HG03520 (cell line): ENCODE results near the gene SLC7A14.

Experiments
- ATAC-seq: cut with Tn5 transposase; IDR thresholded peaks from one replicate; pipeline ENCODE4 v1.9.1; 2021; ENCODE audit warnings: mild to moderate bottlenecking, moderate library complexity; ENCODE audit not compliant: unreplicated experiment

SLC7A14 gene

DNA sequence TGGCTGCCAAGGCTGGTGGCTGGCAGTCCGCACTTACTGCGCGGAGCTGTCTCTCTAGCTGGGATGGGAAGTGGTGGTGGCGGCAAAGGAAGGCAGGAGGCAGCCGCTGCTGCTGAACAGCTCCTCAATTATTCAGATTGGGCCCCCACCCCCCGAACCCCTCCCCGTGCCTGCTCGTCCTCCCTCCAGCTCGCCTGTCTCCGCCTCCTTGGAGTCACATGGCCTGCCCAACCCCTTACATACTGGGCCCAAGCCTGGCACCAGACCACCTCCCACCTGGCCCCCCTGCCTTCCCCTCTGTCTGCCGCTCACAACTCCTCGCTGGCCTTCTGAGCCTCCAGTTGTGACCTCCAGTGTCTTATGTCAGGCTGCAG is at the start of gene SLC7A14:
Gene SLC7A14, minus strand, starts transcription at position 139 of the 374 bp plus-strand sequence. CDS start 59,139 bp downstream, outside the sequence.
- ATAC-seq, result no peak

DNA sequence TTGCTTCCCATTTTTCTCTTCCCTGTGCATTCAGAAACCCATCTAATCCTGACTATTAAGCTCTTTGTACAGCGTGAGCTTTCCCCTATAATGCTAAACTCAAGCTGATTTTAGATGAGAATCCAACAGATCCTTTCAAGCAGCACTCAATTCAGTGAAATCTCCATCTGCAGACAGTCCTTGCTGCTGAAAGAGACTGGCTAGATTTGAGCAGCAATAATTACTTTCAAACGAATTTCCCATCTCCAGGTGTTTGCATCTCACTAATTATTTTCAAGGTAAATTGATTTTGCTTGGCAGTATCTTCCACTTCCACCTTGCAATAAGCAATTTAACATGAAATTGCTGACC is 49.5 kb upstream of the SLC7A14 start:
- ATAC-seq, result no peak

DNA sequence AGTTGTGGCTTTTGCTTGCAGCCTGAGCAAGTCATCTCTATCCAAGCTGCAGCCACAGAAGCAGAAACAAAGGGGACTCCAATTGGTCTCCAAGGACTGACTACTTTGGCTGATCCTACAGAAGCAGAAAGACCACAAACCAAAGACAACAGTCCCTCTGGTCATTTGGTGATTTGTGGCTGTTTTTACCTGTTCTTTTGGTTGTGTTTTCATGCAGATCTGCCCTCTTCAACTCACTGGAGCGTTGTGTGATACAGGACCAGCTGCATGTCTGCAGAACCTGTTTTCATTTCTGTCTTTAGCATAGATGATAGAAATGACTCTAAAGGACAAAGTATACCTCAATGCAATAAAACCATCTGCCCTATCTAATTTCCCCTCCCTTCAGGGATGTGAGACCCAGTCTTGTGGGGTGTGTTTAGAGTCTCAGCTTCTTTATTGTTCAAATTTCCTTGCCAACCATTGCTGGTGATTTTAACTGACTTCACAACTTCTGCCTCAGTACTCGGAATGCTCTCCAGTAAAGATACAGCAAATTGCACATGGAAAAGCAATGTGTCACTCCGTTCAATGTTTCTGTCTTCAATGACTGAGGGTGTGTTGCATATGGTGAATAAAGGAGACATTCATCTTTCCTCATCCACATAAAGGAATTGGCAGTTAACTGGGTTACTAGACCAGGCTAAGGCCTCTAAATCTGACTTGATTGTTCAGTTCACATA is 48.9 kb upstream of the SLC7A14 start:
- ATAC-seq, result peak; percentile 65

DNA sequence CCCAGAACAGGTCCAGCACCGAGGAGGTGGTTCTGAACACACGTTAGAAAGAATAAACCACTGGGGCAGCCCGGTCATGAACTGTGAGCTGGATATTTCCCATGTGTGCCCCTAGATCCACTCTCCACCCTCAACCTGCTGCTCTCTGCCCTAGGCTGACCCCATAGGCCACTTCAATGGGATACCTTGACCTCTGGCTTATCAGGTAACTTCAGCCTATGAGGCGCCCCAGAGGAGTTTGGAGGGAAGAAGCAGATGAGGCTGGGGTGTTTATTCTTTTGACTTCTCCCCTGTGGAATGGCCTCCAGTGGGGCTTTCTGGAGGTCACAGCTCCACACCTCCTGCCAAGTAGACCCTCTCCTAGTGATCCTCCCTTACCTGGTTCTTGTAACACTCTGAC is 47.7 kb upstream of the SLC7A14 start:
- no peak for ATAC-seq

DNA sequence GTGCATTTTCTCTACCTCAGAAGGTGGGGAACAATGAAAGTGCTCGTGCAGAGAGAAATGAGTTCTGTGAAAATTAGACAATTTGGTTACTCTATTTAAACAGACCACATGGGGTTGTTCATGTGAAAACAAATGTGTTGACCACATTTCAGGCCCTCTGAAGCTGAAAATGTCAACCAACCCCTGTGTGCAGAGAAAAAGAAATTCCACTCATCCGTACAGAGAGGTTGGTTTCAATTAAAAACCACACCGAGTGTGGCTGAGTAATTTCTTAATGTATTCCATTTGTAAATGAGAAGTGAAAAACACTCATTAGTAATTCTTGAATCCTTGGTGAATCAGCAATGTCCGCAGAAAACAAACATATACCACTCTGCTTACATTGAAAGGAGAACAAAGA is 46.9 kb upstream of the SLC7A14 start:
- ATAC-seq, result peak; percentile 77

DNA sequence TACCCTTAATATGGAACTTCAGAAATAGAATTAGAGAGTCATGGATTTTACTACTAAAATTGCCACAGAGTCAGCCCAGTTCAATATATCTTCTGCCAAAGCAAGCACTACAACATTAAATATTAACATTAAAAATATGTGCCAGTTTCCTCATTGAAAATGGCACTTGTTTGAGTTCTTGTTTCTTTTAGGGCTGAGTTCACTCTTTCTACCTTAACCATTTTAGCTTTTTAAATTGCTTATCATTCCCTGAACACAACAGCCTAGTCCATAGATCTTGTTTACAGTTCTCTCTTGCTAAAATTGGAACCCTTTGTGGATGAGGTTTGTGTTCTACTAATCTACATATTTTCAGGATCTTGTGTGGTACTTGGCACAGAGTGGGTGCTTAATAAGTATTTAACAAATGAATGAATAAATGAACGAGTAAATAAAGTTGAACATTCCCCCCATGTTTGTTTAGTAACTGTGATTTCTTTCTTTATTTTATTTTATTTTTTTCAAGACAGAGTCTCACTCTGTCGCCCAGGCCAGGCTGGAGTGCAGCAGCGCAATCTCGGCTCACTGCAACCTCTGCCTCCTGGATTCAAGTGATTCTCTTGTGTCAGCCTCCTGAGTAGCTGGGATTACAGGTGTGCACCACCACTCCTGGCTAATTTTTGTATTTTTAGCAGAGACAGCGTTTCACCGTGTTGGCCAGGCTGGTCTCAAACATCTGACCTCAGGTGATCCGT is 46.0 kb upstream of the SLC7A14 start:
- no peak for ATAC-seq

DNA sequence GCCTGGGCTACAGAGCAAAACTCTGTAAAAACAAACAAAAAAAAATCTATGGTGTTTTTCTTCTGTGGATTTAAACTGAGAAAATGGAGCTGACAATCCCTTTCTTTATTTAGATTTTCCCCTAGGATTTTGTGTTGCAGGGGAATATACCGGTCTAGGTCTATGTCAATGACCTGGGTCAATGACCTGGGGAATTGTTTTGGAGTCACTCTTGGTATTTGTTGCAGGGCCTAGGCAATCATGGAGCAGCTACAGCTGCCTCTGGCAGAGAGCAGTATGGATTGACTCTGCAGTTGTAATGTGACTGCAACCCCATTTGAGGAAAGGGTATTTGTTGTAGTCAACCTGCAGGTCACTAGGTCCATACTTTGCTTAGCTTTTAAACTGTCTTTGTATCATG is 37.6 kb upstream of the SLC7A14 start:
- no peak for ATAC-seq

DNA sequence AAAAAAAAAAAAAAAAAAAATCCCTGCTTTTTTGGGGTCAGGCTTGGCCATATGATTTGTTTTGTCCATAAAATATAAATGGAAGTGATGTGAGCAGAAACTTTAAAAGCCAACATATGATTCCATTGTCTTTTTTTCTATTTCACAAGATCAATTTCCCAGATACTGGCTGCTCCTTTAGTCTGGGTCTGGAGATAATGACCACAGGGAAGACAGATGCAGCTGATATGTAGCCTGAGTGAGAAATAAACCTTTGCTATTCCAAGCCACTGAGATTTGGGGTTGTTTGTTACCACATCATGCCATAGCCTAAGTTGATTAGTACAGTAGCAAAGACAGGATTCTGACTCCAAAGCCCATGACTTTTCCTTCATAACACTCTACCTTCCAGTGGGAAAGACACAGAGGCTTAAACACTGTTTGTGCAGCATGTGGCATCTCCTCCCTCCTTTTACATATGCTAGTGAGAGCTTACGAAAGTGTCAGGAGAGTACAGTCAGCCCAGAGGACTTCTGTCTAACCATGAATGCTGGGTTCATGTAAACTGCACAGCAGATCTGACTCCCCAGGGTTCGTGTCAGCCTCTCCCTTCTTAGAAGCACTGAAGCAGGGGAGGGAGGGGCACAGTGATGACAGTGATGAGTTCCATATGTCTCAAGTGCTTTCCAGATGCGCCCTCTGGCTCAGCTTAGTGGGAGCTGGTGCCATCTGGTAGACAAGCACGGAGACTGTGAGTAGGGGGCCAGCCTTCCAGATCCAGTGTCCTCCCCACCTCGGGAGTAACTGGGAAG is 36.7 kb upstream of the SLC7A14 start:
- ATAC-seq, result no peak

DNA sequence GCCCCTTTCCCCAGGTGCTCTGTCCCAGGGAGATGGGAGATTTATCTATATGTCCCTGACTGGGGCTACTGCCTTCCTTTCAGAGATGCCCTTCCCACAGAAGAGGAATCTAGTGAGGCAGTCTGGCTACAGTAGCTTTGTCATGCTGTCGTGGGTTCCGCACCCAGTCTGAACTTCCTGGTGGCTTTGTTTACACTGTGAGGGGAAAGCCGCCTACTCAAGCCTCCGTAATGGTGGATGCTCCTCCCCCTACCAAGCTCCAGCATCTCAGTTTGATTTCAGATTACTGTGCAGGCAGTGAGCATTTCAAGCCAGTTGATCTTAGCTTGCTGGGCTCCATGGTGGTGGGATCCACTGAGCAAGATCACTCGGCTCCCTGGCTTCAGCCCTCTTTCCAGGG is 35.4 kb upstream of the SLC7A14 start:
- no peak for ATAC-seq

DNA sequence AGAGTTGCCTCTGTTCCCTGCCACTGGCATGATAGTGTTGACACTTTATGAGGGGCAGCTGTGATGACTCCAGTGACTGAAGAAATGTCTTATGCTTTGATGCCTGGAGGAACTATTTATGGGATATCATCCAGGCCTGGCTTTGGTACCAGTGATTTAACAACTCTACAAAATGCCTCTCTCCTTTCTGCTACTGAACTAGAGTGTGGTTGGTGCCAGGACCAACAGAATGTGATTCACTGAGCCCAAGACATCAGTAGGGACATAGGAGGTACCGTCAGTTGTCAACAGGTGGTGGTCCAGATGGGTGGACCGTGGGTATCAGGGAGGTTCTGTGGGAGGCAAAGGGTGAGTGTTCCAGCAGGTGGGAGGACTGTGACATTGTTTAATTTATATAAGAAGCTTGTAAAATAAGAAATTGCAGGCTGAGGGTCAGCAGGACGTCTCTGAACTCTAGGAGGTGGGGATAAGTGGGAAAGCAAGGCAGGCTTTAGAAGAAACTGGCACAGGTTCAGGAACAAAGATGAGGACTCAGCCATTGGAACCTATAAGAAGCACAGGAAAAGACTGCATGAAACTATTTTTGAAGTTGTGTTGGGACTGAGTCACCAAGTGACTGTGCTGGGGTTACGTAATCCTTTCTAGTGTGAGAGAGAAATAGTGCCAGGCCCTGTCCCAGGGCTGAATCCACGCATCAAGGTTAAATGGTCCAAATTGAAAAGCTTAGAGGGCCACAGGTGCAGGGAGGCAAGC is 28.5 kb upstream of the SLC7A14 start:
- no peak for ATAC-seq

DNA sequence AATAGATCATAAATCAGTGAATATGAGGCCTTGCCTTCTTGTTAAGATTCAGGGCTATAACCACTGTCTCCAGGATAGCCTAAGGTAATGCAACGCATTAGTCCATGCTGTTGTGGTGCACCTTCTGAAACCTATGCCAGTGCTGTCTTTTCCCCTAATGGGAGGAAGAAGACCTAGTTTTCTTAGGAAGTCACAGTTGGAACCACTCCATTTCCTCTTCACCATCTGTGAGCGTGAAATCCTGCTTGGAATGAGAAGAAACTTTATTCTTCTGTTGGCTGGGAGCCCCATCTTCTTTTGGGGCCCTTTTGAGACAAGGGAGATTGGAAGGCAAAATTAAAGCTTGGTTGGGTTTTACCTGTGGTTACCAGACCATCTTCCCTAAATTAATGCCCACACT is 25.9 kb upstream of the SLC7A14 start:
- no peak for ATAC-seq

DNA sequence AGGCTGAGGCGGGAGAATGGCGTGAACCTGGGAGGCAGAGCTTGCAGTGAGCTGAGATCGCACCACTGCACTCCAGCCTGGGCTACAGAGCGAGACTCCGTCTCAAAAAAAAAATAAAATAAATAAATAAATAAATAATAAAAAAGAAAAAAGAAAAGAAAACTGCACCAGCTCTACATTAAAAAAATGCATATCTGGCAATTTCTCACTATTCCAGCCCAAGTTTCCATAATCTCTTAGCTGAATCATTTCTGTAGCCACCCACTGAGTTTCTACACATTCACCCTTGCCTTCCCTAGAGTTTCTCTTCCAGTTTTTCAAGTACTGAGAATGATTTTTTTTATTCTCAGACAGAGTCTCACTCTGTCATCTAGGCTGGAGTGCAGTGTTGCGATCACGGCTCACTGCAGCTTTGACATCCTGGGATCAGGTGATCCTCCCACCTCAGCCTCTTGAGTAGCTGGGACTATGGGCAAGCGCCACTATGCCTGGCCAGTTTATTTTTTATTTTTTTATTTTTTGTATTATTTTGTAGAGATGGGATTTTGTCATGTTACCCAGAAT is 24.5 kb upstream of the SLC7A14 start:
- ATAC-seq, result no peak

DNA sequence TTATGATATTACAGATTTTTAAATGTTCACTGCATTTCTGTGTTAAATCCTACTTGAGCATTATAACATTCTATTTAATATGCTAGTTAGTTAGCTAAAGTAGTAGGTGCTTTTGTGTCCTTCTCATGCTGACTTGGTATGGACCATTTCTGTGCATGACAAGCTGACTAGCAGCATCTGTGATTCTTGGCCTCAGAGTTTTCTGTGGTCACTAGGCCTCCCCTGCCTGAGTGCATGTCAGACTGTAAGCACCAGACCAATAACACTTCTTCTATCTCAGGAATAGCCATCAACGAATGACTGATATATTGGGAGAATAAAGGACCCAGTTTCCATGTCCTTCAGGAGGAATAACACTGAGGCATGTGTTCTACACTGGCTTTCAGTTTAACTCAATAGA is 22.6 kb upstream of the SLC7A14 start:
- ATAC-seq, result no peak

DNA sequence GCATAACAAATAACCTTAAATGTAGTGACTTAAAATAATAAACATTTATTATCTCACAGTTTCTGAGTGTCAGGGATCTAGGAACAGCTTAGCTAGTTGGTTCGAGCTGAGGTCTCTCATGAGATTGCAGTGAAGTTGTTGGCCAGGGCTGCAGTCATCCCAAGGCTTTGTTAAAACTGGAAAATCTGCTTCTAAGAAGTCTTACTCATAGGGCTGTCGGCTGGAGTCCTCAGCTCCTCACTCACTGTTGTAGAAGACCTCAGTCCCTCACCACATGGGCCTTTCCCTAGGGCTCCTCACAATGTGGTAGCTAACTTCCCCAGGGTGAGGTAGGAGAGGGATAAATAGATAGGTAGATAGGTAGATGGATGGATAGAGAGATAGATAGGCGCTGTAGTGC is 20.8 kb upstream of the SLC7A14 start:
- no peak for ATAC-seq

DNA sequence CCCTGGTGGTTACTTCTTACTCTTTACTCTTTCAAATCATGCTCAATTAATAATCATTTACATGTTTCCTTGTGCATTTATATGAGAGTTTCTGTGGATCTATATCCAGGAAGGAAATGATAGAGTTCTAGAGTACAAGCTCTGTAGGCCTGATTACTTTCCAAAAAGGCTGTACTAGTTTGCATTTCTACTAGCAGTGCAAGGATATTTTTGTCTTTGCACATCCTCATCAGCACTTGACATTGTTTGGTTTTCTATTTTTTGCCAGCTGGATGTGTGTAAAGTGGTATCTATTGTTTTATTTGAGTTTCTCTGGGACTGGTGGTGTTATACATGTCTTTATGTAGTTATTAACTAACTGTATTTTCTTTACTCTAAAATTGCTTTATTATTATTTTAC is 19.6 kb upstream of the SLC7A14 start:
- no peak for ATAC-seq

DNA sequence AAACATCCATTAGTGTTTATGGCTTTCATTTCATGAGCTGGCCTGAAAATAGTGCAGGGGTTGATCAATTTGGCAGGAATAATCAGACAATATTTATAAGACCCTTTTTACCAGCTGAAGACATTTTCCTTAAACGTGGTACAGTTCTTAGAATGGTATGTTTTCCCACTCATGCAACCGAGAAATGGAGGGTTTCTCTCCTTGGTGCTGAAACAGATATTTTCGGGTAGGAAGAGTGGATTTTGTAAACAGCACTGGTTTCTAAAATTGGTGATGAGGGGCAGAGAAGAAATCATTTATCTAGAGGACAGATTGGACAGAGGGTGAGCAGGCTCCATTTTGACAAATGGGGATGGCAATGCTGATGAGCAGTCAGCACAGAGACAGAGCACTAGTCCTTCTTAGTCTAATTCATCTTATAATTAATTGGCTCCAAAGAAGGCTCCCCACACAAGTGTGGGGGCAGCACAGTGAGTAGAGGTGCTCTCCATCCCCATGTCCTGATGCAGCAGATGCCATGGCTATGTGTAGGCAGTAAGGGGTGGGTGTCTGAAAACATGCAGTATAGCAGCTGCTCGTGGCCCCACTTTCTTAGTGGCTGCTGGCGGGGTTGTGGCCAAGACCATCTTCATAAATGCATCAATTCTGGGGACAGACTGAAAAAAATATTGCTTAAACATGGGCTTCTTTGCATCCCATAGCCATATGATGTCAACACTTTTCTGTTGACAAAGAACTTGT is 18.1 kb upstream of the SLC7A14 start:
- no peak for ATAC-seq

DNA sequence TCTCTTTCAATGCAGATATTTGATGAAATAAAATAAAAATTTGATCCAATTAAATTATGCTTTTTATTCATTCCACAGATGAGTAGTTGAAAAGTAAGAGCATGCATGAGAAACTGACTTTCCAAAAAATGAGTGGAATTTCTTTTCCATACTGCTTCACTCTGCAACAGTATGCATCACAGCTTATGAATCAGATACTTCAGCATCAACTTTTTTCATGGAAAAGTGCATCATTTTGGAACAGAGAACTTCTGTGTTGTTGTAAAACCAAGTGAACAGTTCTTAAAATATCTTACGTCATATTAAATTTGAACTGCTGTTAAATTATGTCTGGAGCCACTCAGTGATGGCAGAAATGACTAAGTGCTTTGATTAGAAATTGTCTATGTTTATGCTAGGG is 16.7 kb upstream of the SLC7A14 start:
- no peak for ATAC-seq

DNA sequence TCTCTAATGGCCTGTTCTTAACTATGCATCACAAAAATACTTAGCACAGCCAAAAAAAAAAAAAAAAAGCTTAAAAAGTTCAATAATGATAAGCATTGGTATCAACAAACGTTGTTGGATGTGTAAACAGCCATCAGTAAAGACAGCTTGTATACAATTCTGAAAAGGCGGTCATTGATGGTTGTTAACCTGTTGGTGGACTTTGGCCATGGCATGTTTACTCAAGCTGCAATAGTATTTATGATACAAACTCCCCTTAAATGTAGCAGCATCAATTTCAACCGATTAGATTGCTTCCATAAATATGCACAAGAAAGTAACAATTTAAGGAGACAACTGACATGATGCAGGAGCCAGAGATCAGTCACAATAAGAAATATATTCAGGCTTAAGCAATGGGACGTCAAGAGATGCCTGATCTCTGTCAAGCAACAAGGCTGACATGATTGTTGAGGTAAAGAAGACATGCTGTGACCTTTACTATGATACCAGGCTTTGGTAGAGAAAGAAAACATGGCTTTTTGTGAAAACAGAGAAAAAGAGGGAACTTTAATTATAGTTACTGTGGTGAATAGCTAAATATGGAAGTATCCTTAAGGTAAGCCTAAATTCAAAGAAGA is 14.2 kb upstream of the SLC7A14 start:
- ATAC-seq, result no peak

DNA sequence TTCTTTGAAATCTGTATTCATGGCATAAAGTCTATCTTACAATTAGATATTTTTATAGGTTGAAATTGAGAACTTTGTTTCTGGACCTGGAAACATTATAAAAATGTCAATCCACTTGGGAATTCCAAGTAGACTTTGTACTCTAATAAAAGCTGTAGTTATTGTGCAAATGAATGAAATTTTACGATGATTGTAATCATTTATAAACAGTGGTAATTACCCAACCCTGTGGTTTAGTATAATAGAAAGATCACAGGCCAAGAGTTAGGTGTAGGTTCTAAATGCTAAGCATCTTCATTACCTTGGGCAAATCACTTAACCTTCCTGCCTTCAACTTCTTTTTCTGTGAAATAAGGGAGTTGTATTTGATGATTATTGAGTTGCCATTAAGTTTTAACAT is 13.2 kb upstream of the SLC7A14 start:
- ATAC-seq, result no peak

DNA sequence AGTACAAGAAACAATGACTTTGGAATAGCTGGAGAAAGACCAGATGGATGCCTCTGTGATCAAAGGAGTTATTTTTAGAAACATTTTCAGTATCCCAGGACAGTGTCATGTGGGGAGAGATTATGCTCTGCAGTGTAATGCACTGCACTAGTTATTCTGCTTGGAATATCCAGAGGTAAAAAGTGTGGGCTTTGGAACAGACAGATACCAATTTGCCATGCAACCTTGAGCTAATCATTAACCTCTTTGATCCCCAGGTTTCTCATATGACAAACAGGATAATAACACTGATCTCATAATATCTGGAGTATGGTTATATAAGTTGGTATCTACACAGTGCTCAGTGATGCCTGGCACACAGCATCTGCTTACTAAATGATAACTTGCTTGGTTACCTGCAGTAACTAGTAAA is 12.2 kb upstream of the SLC7A14 start:
- ATAC-seq, result no peak
